HEK293 (cell line): ENCODE data around the gene RAF1.

Experiments used
- CTCF ChIA-PET: fragments of 350-600 bp; formaldehyde crosslinking; extraction: SDS; loops from one replicate; lab custom pipeline; 2021; ENCODE audit warnings: antibody characterized with exemption; lab: Yijun Ruan, JAX
- POLR2A ChIA-PET: fragments of 300-600 bp; formaldehyde crosslinking; extraction: SDS; loops from one replicate; lab custom pipeline; 2020; ENCODE audit warnings: antibody characterized with exemption, inconsistent platforms; lab: Yijun Ruan, JAX
- H3K27ac ChIP-seq: fragments of 200-500 bp; sonication (Bioruptor generic); 2 replicates; pipeline ENCODE4 v1.5.1; 2014; ENCODE audit warnings: low read depth, low read length, control low read depth, inconsistent platforms; ENCODE audit errors: extremely low read depth
- H3K36me3 ChIP-seq, 2 experiments: fragments of 200-500 bp in 1 of 2; sonication (Bioruptor generic) in 1 of 2; 1 replicate in 1 of 2; 2 replicates in 1 of 2; pipeline ENCODE4 v1.5.1; 2014 to 2017; ENCODE audit warnings: inconsistent platforms in 2 of 2, low read length in 2 of 2; ENCODE audit not compliant: control insufficient read depth in 2 of 2, insufficient read depth in 1 of 2
- H3K4me1 ChIP-seq: fragments of 200-500 bp; sonication (Bioruptor generic); 2 replicates; pipeline ENCODE4 v1.5.1; 2014; ENCODE audit warnings: mild to moderate bottlenecking, low read length, inconsistent platforms; ENCODE audit not compliant: control insufficient read depth, insufficient read depth
- H3K4me3 ChIP-seq: 2 replicates; pipeline ENCODE4 v1.5.1; 2011; ENCODE audit warnings: low read depth, mild to moderate bottlenecking, control low read depth, low read length, moderate library complexity
- H3K9me3 ChIP-seq: fragments of 200-500 bp; sonication (Bioruptor generic); 2 replicates; pipeline ENCODE4 v1.5.1; 2014; ENCODE audit warnings: low read depth, low read length, inconsistent platforms; ENCODE audit not compliant: control insufficient read depth, insufficient read depth
- GLIS2 ChIP-seq: fragments of 450-650 bp; formaldehyde crosslinking; IDR thresholded peaks from 2 replicates; pipeline ENCODE4 v1.5.1; 2016; ENCODE audit warnings: missing biosample characterization, missing genetic modification characterization
- HOXD13 ChIP-seq: sonication (generic); formaldehyde crosslinking; IDR thresholded peaks from 2 replicates; pipeline ENCODE4 v1.8.0; 2022; ENCODE audit warnings: missing genetic modification reagents, borderline replicate concordance
- INSM2 ChIP-seq: fragments of 450-650 bp; formaldehyde crosslinking; IDR thresholded peaks from 2 replicates; pipeline ENCODE4 v1.5.1; 2016; ENCODE audit warnings: missing biosample characterization, missing genetic modification characterization
- PRDM2 ChIP-seq: fragments of 450-650 bp; formaldehyde crosslinking; IDR thresholded peaks from 2 replicates; pipeline ENCODE4 v1.5.1; 2016; ENCODE audit warnings: missing biosample characterization, missing genetic modification characterization, borderline replicate concordance
- ZBTB11 ChIP-seq: fragments of 450-650 bp; formaldehyde crosslinking; conservative IDR thresholded peaks from 2 replicates; pipeline ENCODE4 v1.5.1; 2016; ENCODE audit warnings: low read depth, missing biosample characterization, missing genetic modification characterization
- ZBTB20 ChIP-seq: fragments of 450-650 bp; formaldehyde crosslinking; IDR thresholded peaks from 2 replicates; pipeline ENCODE4 v1.5.1; 2016; ENCODE audit warnings: missing biosample characterization, missing genetic modification characterization
- ZNF138 ChIP-seq: fragments of 450-650 bp; formaldehyde crosslinking; IDR thresholded peaks from 2 replicates; pipeline ENCODE4 v1.5.1; 2016; ENCODE audit warnings: missing biosample characterization, missing genetic modification characterization, borderline replicate concordance
- ZNF169 ChIP-seq: fragments of 450-650 bp; formaldehyde crosslinking; IDR thresholded peaks from 2 replicates; pipeline ENCODE4 v1.5.1; 2016; ENCODE audit warnings: missing biosample characterization, missing genetic modification characterization
- ZNF221 ChIP-seq: fragments of 450-650 bp; formaldehyde crosslinking; IDR thresholded peaks from 2 replicates; pipeline ENCODE4 v1.5.1; 2017; ENCODE audit warnings: missing biosample characterization, missing genetic modification characterization, borderline replicate concordance
- ZNF501 ChIP-seq: fragments of 450-650 bp; formaldehyde crosslinking; IDR thresholded peaks from 2 replicates; pipeline ENCODE4 v1.5.1; 2016; ENCODE audit warnings: missing biosample characterization, missing genetic modification characterization
- ZNF518A ChIP-seq: fragments of 450-650 bp; formaldehyde crosslinking; conservative IDR thresholded peaks from 2 replicates; pipeline ENCODE4 v1.5.1; 2016; ENCODE audit warnings: low read depth, missing biosample characterization, missing genetic modification characterization
- ZNF571 ChIP-seq: fragments of 450-650 bp; formaldehyde crosslinking; IDR thresholded peaks from 2 replicates; pipeline ENCODE4 v1.5.0; 2017; ENCODE audit warnings: missing biosample characterization, missing genetic modification characterization
- ZNF600 ChIP-seq: fragments of 450-650 bp; formaldehyde crosslinking; IDR thresholded peaks from 2 replicates; pipeline ENCODE4 v1.5.1; 2016; ENCODE audit warnings: missing biosample characterization, missing genetic modification characterization
- ZNF654 ChIP-seq: fragments of 450-650 bp; formaldehyde crosslinking; IDR thresholded peaks from 2 replicates; pipeline ENCODE4 v1.5.1; 2016; ENCODE audit warnings: low read depth, missing biosample characterization, missing genetic modification characterization
- ZNF664 ChIP-seq: fragments of 450-650 bp; formaldehyde crosslinking; IDR thresholded peaks from 2 replicates; pipeline ENCODE4 v1.5.1; 2016; ENCODE audit warnings: missing biosample characterization, missing genetic modification characterization
- ZSCAN4 ChIP-seq: fragments of 450-650 bp; formaldehyde crosslinking; IDR thresholded peaks from 2 replicates; pipeline ENCODE4 v1.5.1; 2017; ENCODE audit warnings: missing biosample characterization, missing genetic modification characterization

Gene RAF1

GRCh38 chr3:12584083-12584482, 79.8 kb downstream of the RAF1 start:
- no peaks in the 10 kb centered on the region for H3K4me1 ChIP-seq
- CTCF ChIA-PET = interaction anchor here (0.6 to 1.1 kb wide), 2 partner anchors 13 to 136 kb away, joined by 3 read pairs; no protein-coding TSS in a partner anchor
- POLR2A ChIA-PET = no interaction called here
- no peak for TF ChIP-seq ZNF138 (tag by site-specific recombination)
- TF ChIP-seq GLIS2 = no peak
- no peak for TF ChIP-seq INSM2 (tag by site-specific recombination)
- TF ChIP-seq ZNF501 (tag by site-specific recombination) = no peak
- no peak for TF ChIP-seq ZNF221 (tag by site-specific recombination)
- no peak for TF ChIP-seq ZNF664 (tag by site-specific recombination)
- no peak for TF ChIP-seq ZNF654 (tag by site-specific recombination)
- TF ChIP-seq ZSCAN4 = no peak
- TF ChIP-seq ZNF571 (tag by site-specific recombination) = no peak
- TF ChIP-seq HOXD13 = no peak
- no peak for TF ChIP-seq ZBTB11 (tag by site-specific recombination)
- no peak for TF ChIP-seq ZNF518A
- no peak for TF ChIP-seq ZNF600 (tag by site-specific recombination)
- no peak for TF ChIP-seq ZBTB20
- TF ChIP-seq, all 188 proteins: peak for 0
- Histone ChIP-seq H3K9me3 (no peaks in the 10 kb centered on the region), H3K4me3 (no peak overlapping the region), H3K27ac (no peak overlapping the region), H3K36me3 (peaks cover 38 to 97% of the 10 kb centered on the region in 2 experiments)

GRCh38 chr3:12583280-12583679, 80.6 kb downstream of the RAF1 start:
- CTCF ChIA-PET = interaction anchor here (0.6 to 1.1 kb wide), 2 partner anchors 137 to 447 kb away, joined by 3 read pairs; no protein-coding TSS in a partner anchor
- POLR2A ChIA-PET = interaction anchor here (0.6 kb wide), 1 partner anchor 197 kb away, joined by 3 read pairs; no protein-coding TSS in a partner anchor
- no peak overlapping the region for H3K4me3 ChIP-seq
- H3K4me1 ChIP-seq = no peaks in the 10 kb centered on the region
- H3K36me3 ChIP-seq = peaks cover 33 to 96% of the 10 kb centered on the region in 2 experiments
- no peaks in the 10 kb centered on the region for H3K9me3 ChIP-seq
- TF ChIP-seq PRDM2 (no peak), ZNF169 (tag by site-specific recombination) (no peak)
- TF ChIP-seq, all 188 proteins: peak for 0
- H3K27ac ChIP-seq = no peak overlapping the region
